Activated CD4-positive, alpha-beta memory T cell treated with anti-CD3 and anti-CD28 coated beads, Interleukin-2, amount 10 ng/mL, durations not matched to agents 7 days and 5 days (primary cell): Measurements from ENCODE around the gene SYNM. TPM values are rescaled to one million over a fixed set of nuclear protein-coding genes. Genes with fewer than 3 reads are reported as not detected.

Experiments
- CTCF ChIA-PET: fragments of 350-600 bp; sonication (Branson Sonifier 250); formaldehyde crosslinking; loops from one replicate; lab custom pipeline; 2021; ENCODE audit warnings: antibody characterized with exemption, inconsistent platforms; lab: Charles Lee
- POLR2A ChIA-PET: fragments of 350-600 bp; sonication (Branson Sonifier 250); formaldehyde crosslinking; loops from one replicate; lab custom pipeline; 2021; ENCODE audit warnings: antibody characterized with exemption; lab: Charles Lee
- DNase-seq: peaks from one replicate; pipeline ENCODE4 v3.0.0-alpha.2; 2020
- H3K27ac Mint-ChIP-seq: one replicate; pipeline ENCODE4 v1.8.0; 2021; ENCODE audit warnings: mild to moderate bottlenecking, mixed read lengths
- H3K27me3 Mint-ChIP-seq: one replicate; pipeline ENCODE4 v1.8.0; 2021; ENCODE audit warnings: mixed read lengths
- H3K36me3 Mint-ChIP-seq: one replicate; pipeline ENCODE4 v1.8.0; 2021; ENCODE audit warnings: low read depth, mixed read lengths
- H3K4me1 Mint-ChIP-seq: one replicate; pipeline ENCODE4 v1.8.0; 2021; ENCODE audit warnings: mixed read lengths
- H3K4me3 Mint-ChIP-seq: one replicate; pipeline ENCODE4 v1.8.0; 2021; ENCODE audit warnings: mild to moderate bottlenecking, mixed read lengths
- H3K9me3 Mint-ChIP-seq: one replicate; pipeline ENCODE4 v1.8.0; 2021; ENCODE audit warnings: mixed read lengths
- total RNA-seq, 2 experiments: library from RNA; stranded (reverse); gene quantifications; one replicate each; pipeline ENCODE4 v1.2.3, GENCODE V29; 2021

Gene SYNM
- total RNA-seq, 2 experiments from 2014 or later = 5.5 to 5.7 TPM

- Mint-ChIP-seq H3K4me3 (no peak overlapping the region), H3K27ac (no peak overlapping the region), H3K4me1 (no peaks in the 10 kb centered on the region), H3K36me3 (no peaks in the 10 kb centered on the region), H3K27me3 (no peaks in the 10 kb centered on the region), H3K9me3 (no peaks in the 10 kb centered on the region)
- no peak for DNase-seq
- ChIA-PET POLR2A (no interaction called here), CTCF (no interaction called here)
Observed at GRCh38 chr15:99145005-99145404, 40.1 kb downstream of the SYNM start.

GRCh38 chr15:99145778-99146177 lies 40.9 kb downstream of the SYNM start:
- CTCF ChIA-PET = interaction anchor here (0.5 kb wide), 1 partner anchor 66 kb away, joined by 3 read pairs; no protein-coding TSS in a partner anchor
- POLR2A ChIA-PET = no interaction called here
- no peaks in the 10 kb centered on the region for H3K36me3 Mint-ChIP-seq
- no peaks in the 10 kb centered on the region for H3K9me3 Mint-ChIP-seq
- no peaks in the 10 kb centered on the region for H3K27me3 Mint-ChIP-seq
- H3K4me3 Mint-ChIP-seq = no peak overlapping the region
- H3K4me1 Mint-ChIP-seq = no peaks in the 10 kb centered on the region
- no peak for DNase-seq
- no peak overlapping the region for H3K27ac Mint-ChIP-seq

- Mint-ChIP-seq H3K27me3 (no peaks in the 10 kb centered on the region), H3K36me3 (no peaks in the 10 kb centered on the region), H3K27ac (no peak overlapping the region), H3K9me3 (no peaks in the 10 kb centered on the region), H3K4me1 (no peaks in the 10 kb centered on the region), H3K4me3 (no peak overlapping the region)
- ChIA-PET POLR2A (no interaction called here), CTCF (interaction anchor here (0.5 kb wide), 1 partner anchor 628 kb away, joined by 4 read pairs; no protein-coding TSS in a partner anchor)
- DNase-seq = no peak
Observed at GRCh38 chr15:99146661-99147060, 41.8 kb downstream of the SYNM start.

GRCh38 chr15:99148851-99149276 lies 44.0 kb downstream of the SYNM start:
- ChIA-PET POLR2A (no interaction called here), CTCF (interaction anchor here (1.6 kb wide), 1 partner anchor 10 kb away, joined by 3 read pairs; no protein-coding TSS in a partner anchor)
- Mint-ChIP-seq H3K27ac (no peak overlapping the region), H3K4me1 (no peaks in the 10 kb centered on the region), H3K9me3 (no peaks in the 10 kb centered on the region), H3K36me3 (no peaks in the 10 kb centered on the region), H3K4me3 (no peak overlapping the region), H3K27me3 (no peaks in the 10 kb centered on the region)
- no peak for DNase-seq

GRCh38 chr15:99149366-99149765 lies 44.5 kb downstream of the SYNM start:
- DNase-seq = no peak
- ChIA-PET CTCF (interaction anchor here (1.6 kb wide), 1 partner anchor 9 kb away, joined by 3 read pairs; no protein-coding TSS in a partner anchor), POLR2A (no interaction called here)
- H3K36me3 Mint-ChIP-seq = no peaks in the 10 kb centered on the region
- no peak overlapping the region for H3K27ac Mint-ChIP-seq
- no peak overlapping the region for H3K4me3 Mint-ChIP-seq
- no peaks in the 10 kb centered on the region for H3K27me3 Mint-ChIP-seq
- no peaks in the 10 kb centered on the region for H3K4me1 Mint-ChIP-seq
- H3K9me3 Mint-ChIP-seq = no peaks in the 10 kb centered on the region

GRCh38 chr15:99151156-99151555 lies 46.3 kb downstream of the SYNM start:
- DNase-seq = no peak
- no peak overlapping the region for H3K4me3 Mint-ChIP-seq
- H3K4me1 Mint-ChIP-seq = peaks cover 5% of the 10 kb centered on the region
- ChIA-PET CTCF (no interaction called here), POLR2A (no interaction called here)
- no peaks in the 10 kb centered on the region for H3K9me3 Mint-ChIP-seq
- H3K36me3 Mint-ChIP-seq = no peaks in the 10 kb centered on the region
- H3K27me3 Mint-ChIP-seq = no peaks in the 10 kb centered on the region
- no peak overlapping the region for H3K27ac Mint-ChIP-seq

- DNase-seq = no peak
- Mint-ChIP-seq H3K27me3 (no peaks in the 10 kb centered on the region), H3K4me1 (peaks cover 10% of the 10 kb centered on the region), H3K36me3 (no peaks in the 10 kb centered on the region), H3K27ac (no peak overlapping the region), H3K4me3 (no peak overlapping the region), H3K9me3 (no peaks in the 10 kb centered on the region)
- CTCF ChIA-PET = no interaction called here
- POLR2A ChIA-PET = no interaction called here
Observed at GRCh38 chr15:99153026-99153535, 48.2 kb downstream of the SYNM start.

GRCh38 chr15:99154271-99154670 lies 49.4 kb downstream of the SYNM start:
- Mint-ChIP-seq H3K27ac (no peak overlapping the region), H3K36me3 (no peaks in the 10 kb centered on the region), H3K27me3 (no peaks in the 10 kb centered on the region), H3K4me1 (peaks cover 10% of the 10 kb centered on the region), H3K9me3 (no peaks in the 10 kb centered on the region), H3K4me3 (no peak overlapping the region)
- ChIA-PET POLR2A (no interaction called here), CTCF (no interaction called here)
- no peak for DNase-seq

GRCh38 chr15:99155961-99156443 lies 51.1 kb downstream of the SYNM start:
- ChIA-PET CTCF (no interaction called here), POLR2A (no interaction called here)
- H3K4me1 Mint-ChIP-seq = peaks cover 10% of the 10 kb centered on the region
- H3K36me3 Mint-ChIP-seq = no peaks in the 10 kb centered on the region
- H3K4me3 Mint-ChIP-seq = no peak overlapping the region
- no peaks in the 10 kb centered on the region for H3K27me3 Mint-ChIP-seq
- H3K9me3 Mint-ChIP-seq = no peaks in the 10 kb centered on the region
- no peak for DNase-seq
- H3K27ac Mint-ChIP-seq = no peak overlapping the region

- H3K36me3 Mint-ChIP-seq = no peaks in the 10 kb centered on the region
- H3K4me1 Mint-ChIP-seq = peaks cover 10% of the 10 kb centered on the region
- H3K4me3 Mint-ChIP-seq = no peak overlapping the region
- DNase-seq = no peak
- no peaks in the 10 kb centered on the region for H3K9me3 Mint-ChIP-seq
- ChIA-PET CTCF (no interaction called here), POLR2A (no interaction called here)
- no peaks in the 10 kb centered on the region for H3K27me3 Mint-ChIP-seq
- no peak overlapping the region for H3K27ac Mint-ChIP-seq
Observed at GRCh38 chr15:99157456-99157855, 52.6 kb downstream of the SYNM start.

GRCh38 chr15:99158626-99159412 lies 53.9 kb downstream of the SYNM start:
- H3K27ac Mint-ChIP-seq = no peak overlapping the region
- H3K27me3 Mint-ChIP-seq = no peaks in the 10 kb centered on the region
- H3K36me3 Mint-ChIP-seq = no peaks in the 10 kb centered on the region
- H3K9me3 Mint-ChIP-seq = no peaks in the 10 kb centered on the region
- H3K4me3 Mint-ChIP-seq = no peak overlapping the region
- H3K4me1 Mint-ChIP-seq = peaks cover 11% of the 10 kb centered on the region
- ChIA-PET POLR2A (no interaction called here), CTCF (interaction anchor here (0.7 kb wide), 1 partner anchor 10 kb away, joined by 3 read pairs; no protein-coding TSS in a partner anchor)
- no peak for DNase-seq

- DNase-seq = no peak
- CTCF ChIA-PET = no interaction called here
- POLR2A ChIA-PET = no interaction called here
- Mint-ChIP-seq H3K4me1 (peaks cover 2% of the 10 kb centered on the region), H3K27ac (no peak overlapping the region), H3K4me3 (no peak overlapping the region), H3K27me3 (no peaks in the 10 kb centered on the region), H3K36me3 (no peaks in the 10 kb centered on the region), H3K9me3 (no peaks in the 10 kb centered on the region)
Observed at GRCh38 chr15:99163271-99164062, 58.6 kb downstream of the SYNM start.

GRCh38 chr15:99164119-99164518 lies 59.2 kb downstream of the SYNM start:
- Mint-ChIP-seq H3K4me1 (peaks cover 2% of the 10 kb centered on the region), H3K36me3 (no peaks in the 10 kb centered on the region), H3K27me3 (no peaks in the 10 kb centered on the region), H3K27ac (no peak overlapping the region), H3K9me3 (no peaks in the 10 kb centered on the region), H3K4me3 (no peak overlapping the region)
- POLR2A ChIA-PET = no interaction called here
- CTCF ChIA-PET = no interaction called here
- no peak for DNase-seq
